Measurements from ENCODE around the gene CPA2.

DNA sequence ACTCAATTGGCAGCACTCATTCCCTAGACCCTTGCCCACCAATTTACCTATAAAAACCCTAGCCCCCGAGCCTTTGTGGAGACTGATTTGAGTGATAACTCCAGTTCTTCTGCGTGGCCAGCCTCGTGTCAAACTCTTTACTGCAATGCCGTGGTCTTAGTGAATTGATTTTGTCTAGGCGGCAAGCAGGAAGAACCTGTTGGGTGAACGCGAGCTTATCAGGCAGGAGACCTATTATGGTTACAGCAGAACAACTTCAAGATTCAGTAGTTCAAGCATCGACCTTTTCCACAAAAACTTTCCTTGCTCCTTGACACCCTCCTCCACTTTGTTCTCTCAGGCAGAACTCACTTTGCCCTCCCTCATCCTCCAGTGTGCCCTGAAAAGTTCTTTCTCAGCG lies 46.8 kb upstream of the CPA2 start:
- TF ChIP-seq POLR2AphosphoS5 (IDR thresholded peaks at IDR 0.05; ENCODE audit: borderline replicate concordance, low read depth, low read length) = no peak
- no peak for TF ChIP-seq EZH2 (IDR thresholded peaks at IDR 0.05)
